NCI-H526 (cell line): Measurements from ENCODE around the gene PAAF1.

Experiments used
- DNase-seq, 2 experiments: peaks; one replicate each; lab custom pipeline; 2025; lab: John Stamatoyannopoulos, UW

Gene PAAF1

GRCh38 chr11:73876424-73877310 lies at the start of gene PAAF1, which contains the start of gene COA4:
Gene PAAF1 (plus strand): TSS chr11:73876999. CDS start chr11:73877022, 23 bp downstream.
Gene COA4 (minus strand): TSS chr11:73876846. CDS start chr11:73873378, 3,468 bp downstream.
- DNase-seq = peak; percentile 99 to 100

- DNase-seq = no peak
Observed at GRCh38 chr11:73830261-73830660, 46.5 kb upstream of the PAAF1 start.

GRCh38 chr11:73833067-73833466 lies 43.7 kb upstream of the PAAF1 start:
- DNase-seq = no peak

- DNase-seq = no peak
Observed at GRCh38 chr11:73838443-73839122, 38.2 kb upstream of the PAAF1 start.

- no peak for DNase-seq
Observed at GRCh38 chr11:73839123-73839457, 37.7 kb upstream of the PAAF1 start.

GRCh38 chr11:73851046-73851764 lies 25.6 kb upstream of the PAAF1 start:
- no peak for DNase-seq

GRCh38 chr11:73852049-73852448 lies 24.8 kb upstream of the PAAF1 start:
- DNase-seq = no peak

- DNase-seq = no peak
Observed at GRCh38 chr11:73854680-73855079, 22.1 kb upstream of the PAAF1 start.

GRCh38 chr11:73856031-73856567 lies 20.7 kb upstream of the PAAF1 start:
- no peak for DNase-seq

- no peak for DNase-seq
Observed at GRCh38 chr11:73859671-73860070, 17.1 kb upstream of the PAAF1 start.

GRCh38 chr11:73860202-73860601 lies 16.6 kb upstream of the PAAF1 start:
- no peak for DNase-seq

- DNase-seq = no peak
Observed at GRCh38 chr11:73862986-73863385, 13.8 kb upstream of the PAAF1 start.

GRCh38 chr11:73866095-73866579 lies 10.7 kb upstream of the PAAF1 start:
- no peak for DNase-seq

GRCh38 chr11:73866586-73866996 lies 10.2 kb upstream of the PAAF1 start:
- DNase-seq = no peak

GRCh38 chr11:73869332-73869949 lies 7.4 kb upstream of the PAAF1 start:
- no peak for DNase-seq

- DNase-seq = no peak
Observed at GRCh38 chr11:73870261-73870660, 6.5 kb upstream of the PAAF1 start.

GRCh38 chr11:73872749-73873357 lies 3.9 kb upstream of the PAAF1 start:
- no peak for DNase-seq

GRCh38 chr11:73875380-73875779 lies 1.4 kb upstream of the PAAF1 start:
- peak in 1 of 2 experiments; percentile 9 for DNase-seq

- DNase-seq = peak in 1 of 2 experiments; percentile 35
Observed at GRCh38 chr11:73875840-73876239, 959 bp upstream of the PAAF1 start.

GRCh38 chr11:73878771-73879170 lies 2.0 kb downstream of the PAAF1 start:
- no peak for DNase-seq

- DNase-seq = peak in 1 of 2 experiments; percentile 10
Observed at GRCh38 chr11:73880449-73880848, 3.6 kb downstream of the PAAF1 start.
